Ovary (tissue), 3 donors: ENCODE results near the gene ZNF710.

Experiments
- POLR2A ChIP-seq: fragments of 450-650 bp; IDR thresholded peaks from one replicate; pipeline ENCODE4 v1.6.1; 2017; ENCODE audit warnings: antibody characterized with exemption, mild to moderate bottlenecking, moderate library complexity
- TF ChIP-seq, protein P1 (sequence below), 3 donors: fragments of 450-650 bp in 2 of 3; fragments of 200-600 bp in 1 of 3; IDR thresholded peaks; one replicate each; pipeline versions ENCODE4 v1.5.1 to v1.8.0; 2016 to 2022; ENCODE audit warnings: antibody characterized with exemption in 3 of 3, mild to moderate bottlenecking in 1 of 3
- donor health status: DM: no; HTN: no; CAD: no.

DNA sequence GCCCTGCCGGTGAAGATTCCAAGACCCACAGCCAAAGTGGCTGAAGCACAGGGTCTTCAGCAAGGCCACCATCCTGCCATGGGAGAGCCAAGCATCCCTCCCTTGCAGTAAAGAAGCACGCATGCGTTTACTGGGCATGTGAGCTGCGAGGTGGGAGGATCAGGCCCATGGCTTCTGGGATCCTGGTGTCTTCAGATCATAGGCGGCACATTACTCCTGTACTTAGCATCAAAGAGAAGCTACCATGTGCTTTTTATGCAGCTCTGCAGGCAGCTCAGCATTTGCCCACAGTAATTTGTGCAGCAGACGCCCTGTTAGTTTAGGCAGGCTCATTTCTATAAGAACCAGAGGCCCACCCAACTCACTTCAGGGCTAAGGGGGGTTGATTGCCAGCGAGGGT lies 55.4 kb downstream of the ZNF710 start:
- TF ChIP-seq, protein P1, sequence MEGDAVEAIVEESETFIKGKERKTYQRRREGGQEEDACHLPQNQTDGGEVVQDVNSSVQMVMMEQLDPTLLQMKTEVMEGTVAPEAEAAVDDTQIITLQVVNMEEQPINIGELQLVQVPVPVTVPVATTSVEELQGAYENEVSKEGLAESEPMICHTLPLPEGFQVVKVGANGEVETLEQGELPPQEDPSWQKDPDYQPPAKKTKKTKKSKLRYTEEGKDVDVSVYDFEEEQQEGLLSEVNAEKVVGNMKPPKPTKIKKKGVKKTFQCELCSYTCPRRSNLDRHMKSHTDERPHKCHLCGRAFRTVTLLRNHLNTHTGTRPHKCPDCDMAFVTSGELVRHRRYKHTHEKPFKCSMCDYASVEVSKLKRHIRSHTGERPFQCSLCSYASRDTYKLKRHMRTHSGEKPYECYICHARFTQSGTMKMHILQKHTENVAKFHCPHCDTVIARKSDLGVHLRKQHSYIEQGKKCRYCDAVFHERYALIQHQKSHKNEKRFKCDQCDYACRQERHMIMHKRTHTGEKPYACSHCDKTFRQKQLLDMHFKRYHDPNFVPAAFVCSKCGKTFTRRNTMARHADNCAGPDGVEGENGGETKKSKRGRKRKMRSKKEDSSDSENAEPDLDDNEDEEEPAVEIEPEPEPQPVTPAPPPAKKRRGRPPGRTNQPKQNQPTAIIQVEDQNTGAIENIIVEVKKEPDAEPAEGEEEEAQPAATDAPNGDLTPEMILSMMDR (IDR thresholded peaks at IDR 0.05): no peak
- no peak for TF ChIP-seq POLR2A
